ENCODE measurements around the gene CACNA1S.

- TF ChIP-seq CTCF (IDR thresholded peaks at IDR 0.05; ENCODE audit: low read depth, low read length) = no peak
- TF ChIP-seq EZH2phosphoT487 (IDR thresholded peaks at IDR 0.05; ENCODE audit: low read depth) = no peak
Measured at GRCh38 chr1:201072922-201073321, 39.3 kb downstream of the CACNA1S start.
